ENCODE measurements around the gene NAV3. TPM values are rescaled to one million over a fixed set of nuclear protein-coding genes. Genes with fewer than 3 reads are reported as not detected.

Gene NAV3
- total RNA-seq, 1 experiment from 2014 or later = 3.0 TPM

DNA sequence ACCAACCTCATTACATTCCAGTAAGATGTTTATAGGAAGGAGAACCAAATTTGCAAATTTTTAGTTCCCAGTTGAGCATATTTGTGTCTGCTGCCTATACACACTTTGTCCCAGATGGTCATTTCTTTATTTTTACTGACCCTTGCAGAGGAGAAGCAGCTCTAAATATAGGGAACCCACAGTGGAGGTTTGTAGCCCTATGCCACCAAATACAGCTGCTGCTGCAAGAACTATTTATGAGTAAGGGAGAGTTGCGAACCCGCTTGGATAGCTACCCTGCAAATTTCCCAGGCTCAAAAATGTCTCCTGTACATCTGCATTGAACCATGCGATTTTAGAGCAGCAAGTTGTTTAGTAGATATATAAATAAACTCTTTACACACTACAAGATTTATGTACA, 48.2 kb downstream of the NAV3 start:
- Mint-ChIP-seq H3K27me3 (ENCODE audit: low read depth) (no peaks in the 10 kb centered on the region), H3K36me3 (ENCODE audit: insufficient read depth in 1 of 3, low read depth in 3 of 3) (no peaks in the 10 kb centered on the region), H3K27ac (0 out of 7 replicates have a peak overlapping the region, but pooled peaks of 1 of the 3 experiments have one; percentile 14), H3K4me1 (no peaks in the 10 kb centered on the region), H3K4me3 (no peak overlapping the region), H3K9me3 (no peaks in the 10 kb centered on the region; a peak in 1 of 5 replicates)
- H2BK15ac ChIP-seq (ENCODE audit: low read depth, low read length) = no peak overlapping the region
- H3K4me2 ChIP-seq (ENCODE audit: insufficient read depth, insufficient read length, low read length) = no peak overlapping the region
- no peak overlapping the region for H2BK5ac ChIP-seq (ENCODE audit: insufficient read length, low read length)
- H2BK12ac ChIP-seq (ENCODE audit: insufficient read length, low read depth, low read length) = no peak overlapping the region
- no CpG with 5 or more reads among the region's 3 CpGs for WGBS (ENCODE audit: extremely low coverage, insufficient read length, low lambda C conversion rate)
- no peak overlapping the region for H4K91ac ChIP-seq (ENCODE audit: insufficient read length, low read depth, low read length)
- no peak overlapping the region for H2AK5ac ChIP-seq (ENCODE audit: insufficient read length, low read length)
- H3K23me2 ChIP-seq (ENCODE audit: insufficient read length, low read depth, low read length, poor library complexity, severe bottlenecking) = no peaks in the 10 kb centered on the region
- no peak overlapping the region for H2BK20ac ChIP-seq (ENCODE audit: low read depth, low read length, poor library complexity, severe bottlenecking)
- no peak overlapping the region for H3K27ac ChIP-seq (ENCODE audit: insufficient read length, low read depth, low read length)
- H3K23ac ChIP-seq (ENCODE audit: insufficient read length, low read depth, low read length) = no peak overlapping the region
- H3K56ac ChIP-seq (ENCODE audit: insufficient read length, low read depth, low read length) = no peak overlapping the region
- no peaks in the 10 kb centered on the region for H3K79me2 ChIP-seq (ENCODE audit: insufficient read depth, low read length)
- DNase-seq = no peak
- H3K27me3 ChIP-seq (ENCODE audit: insufficient read depth, low read length) = no peaks in the 10 kb centered on the region
- no peaks in the 10 kb centered on the region for H3K79me1 ChIP-seq (ENCODE audit: insufficient read depth, low read depth, low read length, poor library complexity, severe bottlenecking)
- no peak overlapping the region for H2BK120ac ChIP-seq (ENCODE audit: low read depth, low read length, poor library complexity, severe bottlenecking)
- H3T11ph ChIP-seq (ENCODE audit: low read length) = no peak overlapping the region
- no peak overlapping the region for H2AFZ ChIP-seq (ENCODE audit: low read length)
- no peaks in the 10 kb centered on the region for H4K20me1 ChIP-seq (ENCODE audit: control insufficient read depth, insufficient read depth, insufficient read length)
- no peak overlapping the region for H3K4ac ChIP-seq (ENCODE audit: low read depth, low read length)
- H4K8ac ChIP-seq (replicated peaks; ENCODE audit: insufficient read length, low read depth, low read length) = no peak overlapping the region
- no peak overlapping the region for H3K14ac ChIP-seq (ENCODE audit: insufficient read depth, low read length)
- no peaks in the 10 kb centered on the region for H3K4me1 ChIP-seq (ENCODE audit: insufficient read depth, low read length)
- H4K5ac ChIP-seq (ENCODE audit: insufficient read length, low read depth, low read length) = no peak overlapping the region
- TF ChIP-seq, protein P1, sequence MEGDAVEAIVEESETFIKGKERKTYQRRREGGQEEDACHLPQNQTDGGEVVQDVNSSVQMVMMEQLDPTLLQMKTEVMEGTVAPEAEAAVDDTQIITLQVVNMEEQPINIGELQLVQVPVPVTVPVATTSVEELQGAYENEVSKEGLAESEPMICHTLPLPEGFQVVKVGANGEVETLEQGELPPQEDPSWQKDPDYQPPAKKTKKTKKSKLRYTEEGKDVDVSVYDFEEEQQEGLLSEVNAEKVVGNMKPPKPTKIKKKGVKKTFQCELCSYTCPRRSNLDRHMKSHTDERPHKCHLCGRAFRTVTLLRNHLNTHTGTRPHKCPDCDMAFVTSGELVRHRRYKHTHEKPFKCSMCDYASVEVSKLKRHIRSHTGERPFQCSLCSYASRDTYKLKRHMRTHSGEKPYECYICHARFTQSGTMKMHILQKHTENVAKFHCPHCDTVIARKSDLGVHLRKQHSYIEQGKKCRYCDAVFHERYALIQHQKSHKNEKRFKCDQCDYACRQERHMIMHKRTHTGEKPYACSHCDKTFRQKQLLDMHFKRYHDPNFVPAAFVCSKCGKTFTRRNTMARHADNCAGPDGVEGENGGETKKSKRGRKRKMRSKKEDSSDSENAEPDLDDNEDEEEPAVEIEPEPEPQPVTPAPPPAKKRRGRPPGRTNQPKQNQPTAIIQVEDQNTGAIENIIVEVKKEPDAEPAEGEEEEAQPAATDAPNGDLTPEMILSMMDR (conservative IDR thresholded peaks at IDR 0.05) = no peak
- no peaks in the 10 kb centered on the region for H3K9me3 ChIP-seq (ENCODE audit: control insufficient read depth, low read depth, low read length)
- H3K9ac ChIP-seq (ENCODE audit: extremely low read depth, insufficient read length, low read length) = no peak overlapping the region
- H3K18ac ChIP-seq (ENCODE audit: insufficient read length, low read depth, low read length) = no peak overlapping the region
